H54 (cell line): ENCODE data around the gene SLC38A2.

Experiments
- DNase-seq: peaks from one replicate; pipeline ENCODE4 v3.0.0; 2011; ENCODE audit warnings: low spot score, mixed read lengths; ENCODE audit not compliant: insufficient read length
- FAIRE-seq: peaks from 3 replicates; lab custom pipeline; 2011; peaks lifted over from hg19 to GRCh38; lab: Jason Lieb, UNC
- POLR2A ChIP-seq: IDR thresholded peaks from 2 replicates; pipeline ENCODE4 v1.6.1; 2011; ENCODE audit warnings: low read depth, mild to moderate bottlenecking, low read length

Gene SLC38A2

DNA sequence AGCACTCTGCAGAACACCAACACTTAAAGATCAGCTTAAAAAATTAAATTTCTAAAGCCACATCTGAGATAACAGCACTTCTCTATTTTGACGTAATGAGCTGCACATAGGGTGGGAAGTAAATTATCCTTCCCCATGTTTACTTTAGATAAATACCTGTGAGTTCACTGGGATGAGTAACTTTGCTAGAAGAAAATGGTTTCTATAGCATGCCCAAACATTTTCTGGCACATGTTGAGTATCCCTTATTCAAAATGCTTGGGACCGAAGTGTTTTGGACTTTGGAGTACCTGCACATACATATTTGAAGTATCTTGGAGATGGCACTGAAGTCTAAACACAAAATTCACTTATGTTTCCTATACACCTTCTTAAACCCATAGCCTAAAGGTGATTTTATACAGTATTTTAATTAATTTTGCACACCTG is 6.6 kb downstream of the SLC38A2 start:
- no peak for DNase-seq
- no peak for FAIRE-seq

DNA sequence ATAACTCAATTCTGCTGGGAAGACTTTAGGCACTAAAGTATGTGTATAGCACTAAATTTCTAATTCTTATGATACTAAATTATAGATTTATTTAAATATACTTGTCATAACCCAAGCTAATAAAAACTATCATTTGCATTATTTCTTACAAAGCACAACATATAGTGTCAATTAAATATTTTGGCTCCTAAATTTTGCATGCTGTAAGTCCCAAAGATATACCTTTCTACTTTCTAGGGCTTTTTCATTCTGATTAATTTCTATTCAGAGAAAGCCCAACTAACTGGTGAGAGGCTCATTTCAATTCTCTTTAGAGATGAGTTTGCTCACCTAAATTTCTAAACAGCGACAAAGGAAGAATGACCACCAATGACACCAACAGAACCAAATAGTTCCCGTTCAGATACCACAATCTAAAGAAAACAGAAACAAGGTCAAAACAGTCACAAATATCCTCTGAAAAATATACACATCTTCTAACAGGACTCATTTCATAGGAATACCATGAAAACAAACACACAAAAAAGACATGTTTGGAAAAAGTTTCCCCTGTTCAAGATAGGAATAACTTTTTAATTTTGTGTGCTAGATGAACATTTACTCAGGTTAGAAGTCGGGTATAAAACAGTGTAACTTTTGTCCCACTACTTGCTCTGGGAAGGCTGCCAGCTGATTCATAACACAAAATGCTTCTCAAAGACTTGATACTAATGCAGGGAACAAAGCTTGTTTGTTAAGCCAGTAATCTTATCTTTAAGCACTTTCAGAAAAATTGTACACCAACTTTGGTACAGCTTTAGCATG is 7.6 kb downstream of the SLC38A2 start:
- no peak for TF ChIP-seq POLR2A
- FAIRE-seq (peak; percentile 97), DNase-seq (no peak)

More for the DNA sequence above, 6.6 kb downstream of the SLC38A2 start:
- no peak for TF ChIP-seq POLR2A

DNA sequence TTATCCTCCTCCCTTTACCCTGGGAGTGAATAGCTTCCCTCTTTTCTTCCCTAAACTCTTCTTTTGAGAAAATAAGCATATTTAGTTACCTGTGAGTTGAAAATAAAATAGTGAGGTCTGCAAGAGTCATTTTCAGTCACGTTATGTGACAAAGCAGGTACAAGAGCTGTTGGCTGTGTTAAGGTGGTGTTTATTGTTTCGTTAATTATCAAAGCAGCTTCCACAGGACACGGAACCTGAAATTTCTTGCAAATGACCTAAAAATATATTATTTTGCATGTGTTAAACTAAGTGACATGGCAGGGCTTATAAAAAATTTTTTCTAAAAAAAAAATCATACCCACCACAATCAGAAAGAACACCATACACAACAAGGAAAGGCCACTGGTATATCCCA is 8.3 kb downstream of the SLC38A2 start:
- no peak for TF ChIP-seq POLR2A
- no peak for FAIRE-seq
- no peak for DNase-seq

DNA sequence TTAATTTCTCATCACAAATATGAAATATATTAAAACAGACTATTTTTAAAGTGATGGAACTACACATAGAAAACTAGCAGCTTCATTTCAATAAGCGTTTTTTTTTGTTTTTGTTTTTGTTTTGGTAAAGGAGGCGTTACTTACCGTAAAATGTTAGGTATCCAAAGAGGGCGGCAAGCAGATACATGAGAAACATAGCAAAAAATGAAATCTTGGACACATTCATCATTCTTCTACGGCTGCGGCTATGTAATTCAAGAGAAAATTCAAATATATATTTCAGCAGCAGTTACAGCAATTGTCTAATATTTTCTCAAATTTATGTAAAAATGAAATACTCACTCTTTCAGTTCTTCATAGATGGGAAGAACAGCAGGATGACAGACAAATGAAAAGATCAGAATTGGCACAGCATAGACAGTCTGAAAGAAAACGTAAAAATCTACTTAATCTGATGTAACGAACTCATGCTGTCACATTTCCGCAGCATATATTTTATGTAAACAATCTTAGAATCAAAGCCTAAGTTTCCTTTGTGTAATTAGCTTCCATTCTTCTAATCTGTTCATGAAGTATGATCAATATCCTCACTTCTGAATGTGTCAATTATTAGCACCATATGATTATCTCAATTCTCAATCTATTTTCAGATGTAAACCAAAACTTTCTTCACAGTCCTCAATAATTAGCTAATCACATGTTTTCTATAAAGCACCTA is 8.8 kb downstream of the SLC38A2 start:
- FAIRE-seq (peak; percentile 41), DNase-seq (no peak)
- TF ChIP-seq POLR2A, result no peak

DNA sequence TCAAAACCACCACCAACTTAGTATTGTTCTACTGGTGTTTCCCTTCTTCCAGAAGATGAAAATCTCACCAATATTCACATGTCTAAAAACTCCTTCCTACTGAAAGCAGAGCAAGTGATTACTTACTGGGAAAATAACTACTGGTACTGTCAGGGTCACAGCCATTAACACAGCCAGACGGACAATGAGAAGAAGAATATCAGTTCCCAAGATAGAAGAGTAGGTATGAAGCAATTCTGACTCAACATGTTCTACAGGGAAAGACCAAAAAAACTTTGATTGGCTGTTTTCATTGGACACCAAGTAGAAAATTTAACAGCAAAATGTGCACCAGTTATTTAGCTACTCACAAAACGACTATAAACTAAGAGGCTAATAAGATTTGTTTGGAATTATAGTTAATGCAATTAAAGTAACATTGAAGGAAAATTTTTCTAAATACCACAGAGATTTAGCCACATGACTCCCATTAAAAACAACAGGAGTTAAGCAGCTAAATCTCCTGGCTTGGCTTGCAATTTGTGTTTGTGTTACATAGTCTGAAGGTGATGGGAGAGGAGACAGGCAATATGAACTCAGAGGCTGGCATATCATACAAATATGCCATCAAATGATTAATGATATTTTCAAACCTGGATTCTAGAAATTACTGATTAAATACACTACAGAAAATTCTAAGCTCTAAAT is 9.5 kb downstream of the SLC38A2 start:
- peak; percentile 58 for FAIRE-seq
- no peak for DNase-seq
- TF ChIP-seq POLR2A, result no peak

DNA sequence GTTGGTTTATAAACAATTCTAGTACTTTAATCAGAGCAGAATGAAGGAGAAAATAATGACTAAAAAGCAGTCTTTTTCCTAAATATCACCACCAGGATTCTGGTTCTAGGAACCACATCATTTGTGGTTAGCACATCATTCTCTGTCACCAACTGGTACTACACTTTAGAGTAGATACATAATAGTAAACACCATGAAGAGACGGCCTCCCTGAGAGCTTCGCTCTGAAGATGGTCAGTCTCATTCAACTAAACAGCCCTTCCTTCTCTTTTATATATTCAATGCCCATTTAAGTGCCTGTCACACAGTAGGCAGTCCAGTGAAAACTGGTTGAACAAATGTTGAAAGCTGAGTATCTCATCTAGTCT is 10.9 kb downstream of the SLC38A2 start:
- peak; percentile 41 for FAIRE-seq
- no peak for TF ChIP-seq POLR2A
- no peak for DNase-seq

DNA sequence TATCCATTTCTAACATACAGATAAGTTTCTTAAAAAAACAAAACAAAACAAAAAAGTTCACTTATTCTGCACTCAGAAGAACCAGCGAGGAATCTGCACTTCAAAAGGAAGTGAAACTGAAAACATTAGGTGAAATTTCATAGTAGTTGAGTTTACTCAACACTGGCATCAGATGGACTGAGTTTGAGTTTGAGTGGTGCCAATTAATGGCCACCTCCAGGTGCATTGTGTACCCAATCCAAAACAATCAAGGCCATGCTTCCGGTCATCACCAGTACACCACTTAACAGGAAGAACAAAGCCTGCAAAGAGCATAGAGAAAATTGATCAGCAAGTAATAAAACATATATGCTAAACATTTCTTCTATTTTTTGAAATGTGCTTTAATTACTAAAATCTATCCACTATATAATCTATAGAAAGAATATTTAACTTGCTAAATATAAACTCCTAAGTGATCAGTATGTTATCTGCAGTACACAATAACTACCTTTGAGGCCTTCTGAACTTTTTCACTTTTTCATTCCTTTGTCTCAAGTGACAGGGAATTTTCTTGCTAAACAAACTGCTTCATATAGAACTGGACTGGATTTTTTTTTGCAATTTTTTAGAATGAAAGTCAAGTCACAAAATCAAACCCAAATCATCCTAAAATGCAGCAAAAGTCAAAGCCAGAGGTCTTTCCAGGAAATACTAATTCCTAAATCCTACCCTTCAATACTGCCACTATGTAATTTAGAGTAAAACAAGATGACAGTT is 11.5 kb downstream of the SLC38A2 start:
- DNase-seq (no peak), FAIRE-seq (no peak)

DNA sequence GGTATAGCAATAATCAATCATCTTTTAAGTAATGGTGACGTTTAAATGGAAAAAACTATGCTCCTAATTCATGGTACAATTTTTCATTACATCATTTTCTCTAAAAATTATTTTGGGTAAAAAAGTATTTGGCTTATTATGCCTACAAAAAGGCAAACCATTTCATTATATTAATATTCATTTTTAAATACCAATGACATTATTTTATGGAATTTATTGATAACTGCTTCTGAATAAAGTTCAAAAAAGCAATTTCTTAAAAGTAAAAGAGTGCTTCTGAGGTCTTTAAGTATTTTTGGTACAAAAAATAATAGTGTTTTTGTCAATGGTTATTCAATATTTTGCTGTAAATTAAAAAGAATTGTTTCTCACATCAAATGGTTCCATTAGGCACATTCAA is 12.2 kb downstream of the SLC38A2 start:
- FAIRE-seq (no peak), DNase-seq (no peak)
- no peak for TF ChIP-seq POLR2A

More for the DNA sequence above, 11.5 kb downstream of the SLC38A2 start:
- TF ChIP-seq POLR2A, result no peak

DNA sequence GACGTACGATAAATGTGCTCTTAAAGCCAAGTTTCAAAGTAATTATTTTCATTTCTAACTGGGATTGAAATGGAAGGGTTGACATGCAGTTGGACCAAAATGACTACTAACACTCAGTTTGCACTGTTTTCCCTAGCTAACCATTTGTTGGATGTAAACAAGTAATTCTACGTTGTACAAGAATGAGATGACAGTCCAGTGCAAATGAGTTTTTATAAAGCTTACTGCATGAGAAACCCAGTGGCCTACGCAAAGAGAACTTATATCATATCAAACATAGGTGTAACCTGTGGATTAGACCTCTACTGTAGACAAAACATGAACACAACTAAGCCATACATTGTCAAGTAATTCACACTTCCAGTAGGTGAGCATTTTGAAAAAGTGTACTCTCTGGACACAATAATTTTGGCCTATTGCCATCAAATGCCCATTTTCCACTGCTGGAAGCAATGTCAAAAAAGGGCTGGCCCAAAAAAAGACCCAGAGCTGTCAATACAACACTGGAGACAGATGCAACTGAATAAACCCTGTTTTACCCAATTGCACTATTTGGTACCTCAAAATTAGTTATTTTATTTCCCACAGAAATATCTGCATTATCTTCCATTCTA is 12.8 kb downstream of the SLC38A2 start:
- TF ChIP-seq POLR2A, result no peak
- FAIRE-seq (peak; percentile 67), DNase-seq (no peak)

DNA sequence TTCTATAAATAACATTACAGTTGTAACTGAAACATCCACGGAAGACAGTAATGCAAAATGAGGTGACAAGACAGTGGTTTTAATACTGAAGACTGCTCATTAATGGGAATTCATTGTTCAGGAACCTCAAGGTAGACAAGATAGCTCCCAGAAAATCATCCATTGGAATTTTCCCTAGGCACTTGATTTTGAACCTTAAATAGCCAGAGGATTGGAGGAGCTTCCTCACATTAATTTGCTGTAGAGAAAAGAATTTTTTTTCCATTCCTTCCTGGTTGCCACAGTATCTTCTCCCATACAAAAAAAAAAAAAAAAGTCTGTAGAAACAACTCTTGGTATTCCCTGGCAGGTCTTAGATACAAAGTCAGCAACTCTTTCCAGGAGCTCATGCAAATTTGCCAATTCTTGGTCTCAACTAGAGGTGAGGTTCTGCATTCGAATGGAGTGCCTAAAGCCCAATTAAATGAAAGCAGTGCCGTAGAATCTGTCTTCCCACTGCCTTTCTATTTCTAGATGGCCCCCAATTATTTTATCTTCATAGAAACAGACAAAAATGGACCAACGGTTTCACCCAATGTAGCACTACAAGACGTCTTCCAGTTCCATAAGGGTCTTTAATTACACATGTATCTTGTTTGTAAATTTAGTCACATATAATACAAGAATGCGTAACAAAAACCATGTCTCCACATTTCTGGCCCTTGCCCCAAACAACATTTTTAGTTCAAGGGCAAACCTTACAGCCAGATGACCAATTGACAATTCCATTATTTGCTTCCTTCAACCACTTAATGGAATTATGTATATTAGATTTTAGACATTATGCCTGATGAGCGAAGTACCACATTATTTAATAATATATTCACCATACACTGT is 13.5 kb downstream of the SLC38A2 start:
- TF ChIP-seq POLR2A, result no peak
- no peak for DNase-seq
- FAIRE-seq, result no peak

DNA sequence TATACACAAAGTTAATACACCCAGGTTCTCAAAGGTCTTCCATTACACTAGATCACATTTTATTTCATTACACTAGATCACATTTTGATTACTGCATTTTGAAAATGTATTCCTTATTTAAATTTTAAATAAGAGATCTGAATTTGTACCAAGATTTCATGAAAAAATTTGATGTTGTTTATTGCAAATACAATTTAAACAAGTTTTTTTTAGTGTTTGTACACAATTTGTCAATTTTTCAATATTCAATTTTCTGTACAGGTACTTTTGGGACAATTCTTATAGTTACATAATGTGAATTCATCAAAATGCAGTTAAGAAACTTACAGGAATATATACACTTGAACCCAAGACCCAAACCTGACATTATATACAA is 14.3 kb downstream of the SLC38A2 start:
- FAIRE-seq (peak; percentile 55), DNase-seq (no peak)
- TF ChIP-seq POLR2A, result no peak
